Keratinocyte (primary cell): ENCODE results near the gene CEP78. TPM values are rescaled to one million over a fixed set of nuclear protein-coding genes. Genes with fewer than 3 reads are reported as not detected.

ENCODE experiments used
- DNase-seq: peaks from one replicate; pipeline ENCODE4 v3.0.0-alpha.2; 2011; ENCODE audit warnings: low read depth, missing footprints, low spot score
- FAIRE-seq: peaks from 2 replicates; lab custom pipeline; 2011; peaks lifted over from hg19 to GRCh38; lab: Jason Lieb, UNC
- H2AFZ ChIP-seq: 2 replicates; pipeline ENCODE4 v1.6.0; 2012; ENCODE audit warnings: low read length, control low read depth, inconsistent platforms; ENCODE audit not compliant: control insufficient read depth
- H3K27ac ChIP-seq: 2 replicates; pipeline ENCODE4 v1.5.1; 2011; ENCODE audit warnings: low read length; ENCODE audit not compliant: control insufficient read depth, insufficient read depth
- H3K27me3 ChIP-seq: 3 replicates; pipeline ENCODE4 v1.6.0; 2011; ENCODE audit warnings: low read length; ENCODE audit not compliant: control insufficient read depth, insufficient read depth; ENCODE audit errors: extremely low read depth
- H3K36me3 ChIP-seq, 2 experiments: 2 replicates in 1 of 2; 3 replicates in 1 of 2; pipeline ENCODE4 v1.5.1; 2011; ENCODE audit warnings: low read length in 2 of 2, mild to moderate bottlenecking in 1 of 2; ENCODE audit not compliant: control insufficient read depth in 2 of 2, insufficient read depth in 2 of 2; ENCODE audit errors: extremely low read depth in 1 of 2
- H3K4me1 ChIP-seq: 3 replicates; pipeline ENCODE4 v1.5.1; 2011; ENCODE audit warnings: low read length; ENCODE audit not compliant: control insufficient read depth, insufficient read depth; ENCODE audit errors: extremely low read depth
- H3K4me2 ChIP-seq: 3 replicates; pipeline ENCODE4 v1.6.0; 2011; ENCODE audit warnings: low read depth, low read length; ENCODE audit not compliant: control insufficient read depth, insufficient read depth; ENCODE audit errors: extremely low read depth
- H3K4me3 ChIP-seq, 3 experiments: fragments of 200-600 bp in 1 of 3; sonication (generic) in 1 of 3; 2 replicates in 2 of 3; 3 replicates in 1 of 3; pipeline ENCODE4 v1.5.1; 2011 to 2016; ENCODE audit warnings: low read length in 3 of 3, mild to moderate bottlenecking in 3 of 3, control low read depth in 2 of 3, inconsistent platforms in 1 of 3, low read depth in 1 of 3, mixed read lengths in 1 of 3, mixed run types in 1 of 3, moderate library complexity in 1 of 3; ENCODE audit not compliant: control insufficient read depth in 2 of 3, insufficient read depth in 2 of 3; ENCODE audit errors: extremely low read depth in 1 of 3
- H3K79me2 ChIP-seq: 2 replicates; pipeline ENCODE4 v1.6.0; 2012; ENCODE audit warnings: low read length; ENCODE audit not compliant: control insufficient read depth, insufficient read depth
- H3K9ac ChIP-seq: 3 replicates; pipeline ENCODE4 v1.6.0; 2011; ENCODE audit warnings: low read length; ENCODE audit not compliant: control insufficient read depth, insufficient read depth; ENCODE audit errors: extremely low read depth
- H3K9me1 ChIP-seq: 3 replicates; pipeline ENCODE4 v1.6.0; 2011; ENCODE audit warnings: low read length; ENCODE audit not compliant: control insufficient read depth, insufficient read depth; ENCODE audit errors: extremely low read depth
- H3K9me3 ChIP-seq: 2 replicates; pipeline ENCODE4 v1.5.1; 2012; ENCODE audit warnings: low read depth, low read length; ENCODE audit not compliant: control insufficient read depth
- H4K20me1 ChIP-seq: 3 replicates; pipeline ENCODE4 v1.6.0; 2011; ENCODE audit warnings: low read length; ENCODE audit not compliant: control insufficient read depth, insufficient read depth; ENCODE audit errors: extremely low read depth
- EZH2 ChIP-seq: IDR thresholded peaks from one replicate; pipeline ENCODE4 v1.6.1; 2012; ENCODE audit warnings: inconsistent platforms, mild to moderate bottlenecking, low read length, moderate library complexity
- dilution Hi-C: fragments of 300-500 bp; cut with MboI; formaldehyde crosslinking; loops from one replicate; pipeline ENCODE4 v1.7.0; 2020; ENCODE audit warnings: low sequenced_read_pairs; ENCODE audit not compliant: extremely low pct_ligation_motif_present
- polyA plus RNA-seq, 5 experiments: library from polyadenylated mRNA; depleted of rRNA in 3 of 5; stranded (reverse) in 3 of 5; stranded (forward) in 1 of 5; unstranded in 1 of 5; fragments of >200 nt; gene quantifications; 1 replicate in 1 of 5; 2 replicates in 3 of 5; 3 replicates in 1 of 5; pipeline versions ENCODE4 v1.2.1 to v1.2.3, GENCODE V29; 2011 to 2012; ENCODE audit warnings: missing spikeins in 2 of 5, low read depth in 1 of 5, low replicate concordance in 1 of 5
- TF ChIP-seq, protein P1 (sequence below), 3 experiments: IDR thresholded peaks in 1 of 3; conservative IDR thresholded peaks in 1 of 3; optimal IDR thresholded peaks in 1 of 3; 2 replicates in 2 of 3; 3 replicates in 1 of 3; pipeline versions ENCODE3 to v1.5.1; 2011; ENCODE audit warnings: low read length in 3 of 3, mild to moderate bottlenecking in 3 of 3, moderate library complexity in 2 of 3, control low read depth in 1 of 3, inconsistent platforms in 1 of 3; ENCODE audit not compliant: insufficient read depth in 2 of 3; ENCODE audit errors: extremely low read depth in 1 of 3

The CEP78 gene
- polyA plus RNA-seq, 1 donor (not counting 4 experiments of a cell fraction or from before 2014, with no cell fraction given) = 13.2 TPM

DNA sequence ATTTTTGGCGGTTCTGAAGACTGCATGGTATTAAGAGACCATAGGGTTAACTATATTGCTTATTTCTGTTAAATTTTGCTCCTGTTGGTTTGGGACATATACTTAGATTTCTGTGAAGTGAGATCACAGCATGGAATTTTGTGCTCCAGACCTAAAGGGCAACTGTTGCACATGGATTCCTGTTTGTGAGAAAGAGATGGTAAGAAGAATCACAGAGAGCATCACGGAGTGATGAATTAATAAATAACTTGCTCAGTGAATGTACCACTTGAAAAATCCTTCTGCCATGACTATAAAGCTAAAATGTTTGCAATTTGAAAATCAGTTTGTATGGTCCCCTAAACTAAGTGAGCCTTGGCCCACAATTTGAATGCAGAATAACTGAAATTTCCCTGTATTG lies 65.6 kb downstream of the CEP78 start:
- Histone ChIP-seq H4K20me1 (no peaks in the 10 kb centered on the region), H3K9me3 (no peaks in the 10 kb centered on the region), H3K36me3 (peaks cover 2 to 46% of the 10 kb centered on the region in 2 experiments), H3K4me3 (no peak overlapping the region), H2AFZ (no peak overlapping the region), H3K79me2 (peaks cover 16% of the 10 kb centered on the region), H3K27me3 (no peaks in the 10 kb centered on the region), H3K27ac (no peak overlapping the region), H3K9me1 (peaks cover 4% of the 10 kb centered on the region), H3K4me1 (peaks cover 2% of the 10 kb centered on the region), H3K4me2 (no peak overlapping the region), H3K9ac (no peak overlapping the region)
- dilution Hi-C loops = no loop called here
- no peak for DNase-seq
- TF ChIP-seq EZH2 = no peak
- TF ChIP-seq, protein P1, sequence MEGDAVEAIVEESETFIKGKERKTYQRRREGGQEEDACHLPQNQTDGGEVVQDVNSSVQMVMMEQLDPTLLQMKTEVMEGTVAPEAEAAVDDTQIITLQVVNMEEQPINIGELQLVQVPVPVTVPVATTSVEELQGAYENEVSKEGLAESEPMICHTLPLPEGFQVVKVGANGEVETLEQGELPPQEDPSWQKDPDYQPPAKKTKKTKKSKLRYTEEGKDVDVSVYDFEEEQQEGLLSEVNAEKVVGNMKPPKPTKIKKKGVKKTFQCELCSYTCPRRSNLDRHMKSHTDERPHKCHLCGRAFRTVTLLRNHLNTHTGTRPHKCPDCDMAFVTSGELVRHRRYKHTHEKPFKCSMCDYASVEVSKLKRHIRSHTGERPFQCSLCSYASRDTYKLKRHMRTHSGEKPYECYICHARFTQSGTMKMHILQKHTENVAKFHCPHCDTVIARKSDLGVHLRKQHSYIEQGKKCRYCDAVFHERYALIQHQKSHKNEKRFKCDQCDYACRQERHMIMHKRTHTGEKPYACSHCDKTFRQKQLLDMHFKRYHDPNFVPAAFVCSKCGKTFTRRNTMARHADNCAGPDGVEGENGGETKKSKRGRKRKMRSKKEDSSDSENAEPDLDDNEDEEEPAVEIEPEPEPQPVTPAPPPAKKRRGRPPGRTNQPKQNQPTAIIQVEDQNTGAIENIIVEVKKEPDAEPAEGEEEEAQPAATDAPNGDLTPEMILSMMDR (optimal IDR thresholded peaks at IDR 0.05 in 1 of 3, IDR thresholded peaks at IDR 0.05 in 1 of 3, conservative IDR thresholded peaks at IDR 0.05 in 1 of 3; ENCODE audit: extremely low read depth in 1 of 3, insufficient read depth in 2 of 3, low read length in 3 of 3) = no peak
- no peak for FAIRE-seq

DNA sequence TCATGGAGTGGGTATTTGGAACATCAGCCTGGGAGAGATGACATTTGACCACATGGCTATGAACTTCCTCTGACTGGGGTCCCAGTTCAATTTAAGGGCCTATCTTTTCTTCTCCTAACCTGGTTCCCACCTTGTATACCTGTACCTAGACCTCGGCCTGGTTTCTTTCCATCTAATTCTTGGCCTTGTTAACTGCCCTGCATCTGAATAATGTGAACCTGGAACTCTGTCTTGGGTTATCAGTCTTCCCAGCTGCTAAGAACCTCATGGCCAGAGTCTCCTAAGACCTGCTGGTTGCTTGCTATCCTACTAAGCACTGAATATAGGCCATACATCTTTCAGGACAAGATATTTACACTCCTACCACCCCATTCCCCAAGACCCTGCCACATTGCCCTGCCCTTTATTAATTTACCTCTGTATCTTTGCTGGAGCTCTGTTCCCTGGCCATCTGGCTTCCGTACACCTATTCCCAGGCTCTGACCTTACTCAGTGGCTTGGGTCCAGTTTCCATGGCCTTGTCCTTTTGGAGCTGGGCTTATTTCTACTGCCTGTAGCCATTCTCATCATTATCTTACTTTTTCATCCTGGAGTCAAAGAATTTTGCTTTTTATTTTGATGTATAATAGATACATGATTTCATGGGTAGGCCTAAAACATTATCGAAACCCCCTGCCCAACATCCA lies 67.6 kb downstream of the CEP78 start:
- Histone ChIP-seq H3K4me2 (no peak overlapping the region), H3K9me1 (peaks cover 4% of the 10 kb centered on the region), H3K27me3 (no peaks in the 10 kb centered on the region), H3K4me1 (no peaks in the 10 kb centered on the region), H3K9me3 (no peaks in the 10 kb centered on the region), H3K36me3 (peaks cover 3 to 55% of the 10 kb centered on the region in 2 experiments), H3K79me2 (peaks cover 7% of the 10 kb centered on the region), H3K27ac (no peak overlapping the region), H2AFZ (no peak overlapping the region), H3K4me3 (no peak overlapping the region), H3K9ac (no peak overlapping the region), H4K20me1 (no peaks in the 10 kb centered on the region)
- DNase-seq = no peak
- TF ChIP-seq, protein P1 (optimal IDR thresholded peaks at IDR 0.05 in 1 of 3, IDR thresholded peaks at IDR 0.05 in 1 of 3, conservative IDR thresholded peaks at IDR 0.05 in 1 of 3; ENCODE audit: extremely low read depth in 1 of 3, insufficient read depth in 2 of 3, low read length in 3 of 3) = no peak
- no peak for TF ChIP-seq EZH2
- no peak for FAIRE-seq
- dilution Hi-C loops = no loop called here
